ENCODE data around the gene TCF19. TPM values are rescaled to one million over a fixed set of nuclear protein-coding genes. Genes with fewer than 3 reads are reported as not detected.

Gene TCF19
- total RNA-seq, 1 experiment from 2014 or later = 49.5 TPM

DNA sequence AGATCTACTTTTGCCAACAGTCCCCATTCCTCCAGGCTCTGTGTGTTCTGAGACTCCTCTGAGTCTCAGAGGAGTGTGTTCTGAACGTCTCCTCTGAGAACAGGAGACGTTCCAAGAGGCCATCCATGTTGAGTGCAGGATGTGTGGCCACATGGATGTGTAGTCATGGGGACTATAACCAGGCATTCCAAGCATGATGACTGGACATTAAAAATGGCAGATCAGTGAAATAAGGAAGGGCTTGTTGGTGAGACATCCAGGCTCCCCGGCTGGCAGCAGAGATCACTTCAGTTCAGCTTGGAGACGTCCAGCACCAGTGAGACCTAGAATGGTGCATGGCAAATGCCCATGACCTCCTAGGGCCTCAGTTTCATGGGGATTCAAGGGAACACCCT, 46.4 kb downstream of the TCF19 start:
- intact Hi-C loops (cut with micrococcal nuclease; ENCODE audit: unreplicated experiment) = no loop called here
- CTCF ChIA-PET = interaction anchor here (0.6 to 2.7 kb wide), 3 partner anchors 42 to 162 kb away, joined by 3 to 15 read pairs (median 5); no protein-coding TSS in a partner anchor
- H3K4me3 Mint-ChIP-seq (ENCODE audit: low read depth, unreplicated experiment) = peak overlapping the region; percentile 75
- peak overlapping the region; percentile 99 for H3K27ac Mint-ChIP-seq (ENCODE audit: unreplicated experiment)
- no peaks in the 10 kb centered on the region for H3K9me3 Mint-ChIP-seq (ENCODE audit: low read depth, unreplicated experiment)
- no peak for DNase-seq
- H3K4me1 Mint-ChIP-seq (ENCODE audit: low read depth, unreplicated experiment) = peaks cover 63% of the 10 kb centered on the region
- TF ChIP-seq, protein P1, sequence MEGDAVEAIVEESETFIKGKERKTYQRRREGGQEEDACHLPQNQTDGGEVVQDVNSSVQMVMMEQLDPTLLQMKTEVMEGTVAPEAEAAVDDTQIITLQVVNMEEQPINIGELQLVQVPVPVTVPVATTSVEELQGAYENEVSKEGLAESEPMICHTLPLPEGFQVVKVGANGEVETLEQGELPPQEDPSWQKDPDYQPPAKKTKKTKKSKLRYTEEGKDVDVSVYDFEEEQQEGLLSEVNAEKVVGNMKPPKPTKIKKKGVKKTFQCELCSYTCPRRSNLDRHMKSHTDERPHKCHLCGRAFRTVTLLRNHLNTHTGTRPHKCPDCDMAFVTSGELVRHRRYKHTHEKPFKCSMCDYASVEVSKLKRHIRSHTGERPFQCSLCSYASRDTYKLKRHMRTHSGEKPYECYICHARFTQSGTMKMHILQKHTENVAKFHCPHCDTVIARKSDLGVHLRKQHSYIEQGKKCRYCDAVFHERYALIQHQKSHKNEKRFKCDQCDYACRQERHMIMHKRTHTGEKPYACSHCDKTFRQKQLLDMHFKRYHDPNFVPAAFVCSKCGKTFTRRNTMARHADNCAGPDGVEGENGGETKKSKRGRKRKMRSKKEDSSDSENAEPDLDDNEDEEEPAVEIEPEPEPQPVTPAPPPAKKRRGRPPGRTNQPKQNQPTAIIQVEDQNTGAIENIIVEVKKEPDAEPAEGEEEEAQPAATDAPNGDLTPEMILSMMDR (IDR thresholded peaks at IDR 0.05; ENCODE audit: unreplicated experiment) = no peak
- peaks cover 41% of the 10 kb centered on the region for H3K36me3 Mint-ChIP-seq (ENCODE audit: insufficient read depth, unreplicated experiment)
- no peaks in the 10 kb centered on the region for H3K27me3 Mint-ChIP-seq (ENCODE audit: unreplicated experiment)
- no TSS peak for BruUV-seq (replicated peaks)

DNA sequence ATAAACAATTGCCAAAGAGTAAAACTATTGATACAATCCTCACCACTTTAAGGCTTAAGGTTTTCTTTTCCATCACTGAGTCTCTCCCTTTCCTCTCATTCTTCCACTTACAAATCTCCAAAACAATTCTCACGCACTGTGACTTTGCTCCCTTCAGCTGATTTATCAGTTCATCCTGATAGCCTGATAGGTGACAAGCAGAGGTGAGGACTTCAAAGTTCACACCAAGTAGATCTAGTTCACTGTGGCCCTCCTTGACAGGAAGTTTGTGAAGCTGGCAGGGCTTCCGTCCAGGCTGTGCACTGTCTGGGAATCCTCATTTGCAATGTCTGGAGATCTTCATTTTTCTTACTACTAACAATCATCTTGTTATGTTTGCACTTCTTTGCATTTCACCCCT, 47.2 kb downstream of the TCF19 start:
- CTCF ChIA-PET = no interaction called here
- no peak for DNase-seq
- TF ChIP-seq, protein P1 (IDR thresholded peaks at IDR 0.05; ENCODE audit: unreplicated experiment) = no peak
- no TSS peak for BruUV-seq (replicated peaks)
- no peaks in the 10 kb centered on the region for H3K27me3 Mint-ChIP-seq (ENCODE audit: unreplicated experiment)
- peak overlapping the region; percentile 27 for H3K27ac Mint-ChIP-seq (ENCODE audit: unreplicated experiment)
- peaks cover 55% of the 10 kb centered on the region for H3K4me1 Mint-ChIP-seq (ENCODE audit: low read depth, unreplicated experiment)
- peaks cover 41% of the 10 kb centered on the region for H3K36me3 Mint-ChIP-seq (ENCODE audit: insufficient read depth, unreplicated experiment)
- no peaks in the 10 kb centered on the region for H3K9me3 Mint-ChIP-seq (ENCODE audit: low read depth, unreplicated experiment)
- H3K4me3 Mint-ChIP-seq (ENCODE audit: low read depth, unreplicated experiment) = peak overlapping the region; percentile 1
- intact Hi-C loops (cut with micrococcal nuclease; ENCODE audit: unreplicated experiment) = no loop called here

- Mint-ChIP-seq H3K27me3 (ENCODE audit: unreplicated experiment) (no peaks in the 10 kb centered on the region), H3K4me3 (ENCODE audit: low read depth, unreplicated experiment) (no peak overlapping the region), H3K4me1 (ENCODE audit: low read depth, unreplicated experiment) (peaks cover 26% of the 10 kb centered on the region), H3K9me3 (ENCODE audit: low read depth, unreplicated experiment) (no peaks in the 10 kb centered on the region), H3K36me3 (ENCODE audit: insufficient read depth, unreplicated experiment) (peaks cover 18% of the 10 kb centered on the region), H3K27ac (ENCODE audit: unreplicated experiment) (no peak overlapping the region)
- DNase-seq = no peak
- CTCF ChIA-PET = no interaction called here
- TF ChIP-seq, protein P1 (IDR thresholded peaks at IDR 0.05; ENCODE audit: unreplicated experiment) = no peak
- no TSS peak for BruUV-seq (replicated peaks)
- intact Hi-C loops (cut with micrococcal nuclease; ENCODE audit: unreplicated experiment) = no loop called here
These were observed 50.1 kb downstream of the TCF19 start for GRCh38 chr6:31208506-31208905.

GRCh38 chr6:31209137-31209536, 50.7 kb downstream of the TCF19 start:
- no peak for DNase-seq
- Mint-ChIP-seq H3K4me3 (ENCODE audit: low read depth, unreplicated experiment) (no peak overlapping the region), H3K4me1 (ENCODE audit: low read depth, unreplicated experiment) (peaks cover 20% of the 10 kb centered on the region), H3K9me3 (ENCODE audit: low read depth, unreplicated experiment) (no peaks in the 10 kb centered on the region), H3K36me3 (ENCODE audit: insufficient read depth, unreplicated experiment) (peaks cover 12% of the 10 kb centered on the region), H3K27me3 (ENCODE audit: unreplicated experiment) (no peaks in the 10 kb centered on the region), H3K27ac (ENCODE audit: unreplicated experiment) (no peak overlapping the region)
- TF ChIP-seq, protein P1 (IDR thresholded peaks at IDR 0.05; ENCODE audit: unreplicated experiment) = no peak
- intact Hi-C loops (cut with micrococcal nuclease; ENCODE audit: unreplicated experiment) = no loop called here
- CTCF ChIA-PET = interaction anchor here (1.4 kb wide), 1 partner anchor 158 kb away, joined by 3 read pairs; no protein-coding TSS in a partner anchor
- no TSS peak for BruUV-seq (replicated peaks)

All from Calu3 (cell line).